ENCODE results near the gene TPRX2.

GRCh38 chr19:47895165-47895782, 36.2 kb downstream of the TPRX2 start:
- no peak for TF ChIP-seq CTCF (IDR thresholded peaks at IDR 0.05; ENCODE audit: insufficient read depth, low read length, poor library complexity, severe bottlenecking)
- no peak for TF ChIP-seq EZH2phosphoT487 (conservative IDR thresholded peaks at IDR 0.05; ENCODE audit: low read length)

Measured in SU-DHL-6 (cell line).